Fibroblast of peridontal ligament (primary cell): ENCODE results near the gene STAB1.
A peak's percentile ranks its signal among the peaks of the same experiment; 100 is the strongest.

Experiments
- DNase-seq: peaks from one replicate; pipeline ENCODE4 v3.0.0-alpha.2; 2010; ENCODE audit errors: extremely low read depth

Gene STAB1

GRCh38 chr3:52504977-52505376, 9.8 kb downstream of the STAB1 start:
- no peak for DNase-seq

- DNase-seq: no peak
These were observed 11.3 kb downstream of the STAB1 start for GRCh38 chr3:52506266-52506966.

- peak; percentile 49 for DNase-seq
These were observed 12.2 kb downstream of the STAB1 start for GRCh38 chr3:52507359-52507758.

- DNase-seq: no peak
These were observed 14.7 kb downstream of the STAB1 start for GRCh38 chr3:52509753-52510328.

- no peak for DNase-seq
These were observed 16.4 kb downstream of the STAB1 start for GRCh38 chr3:52511509-52511908.

- DNase-seq: no peak
These were observed 17.0 kb downstream of the STAB1 start for GRCh38 chr3:52512105-52512504.

- no peak for DNase-seq
These were observed 17.6 kb downstream of the STAB1 start for GRCh38 chr3:52512727-52513126.

GRCh38 chr3:52513281-52513680, 18.1 kb downstream of the STAB1 start:
- DNase-seq: no peak

GRCh38 chr3:52514576-52514975, 19.4 kb downstream of the STAB1 start:
- no peak for DNase-seq

GRCh38 chr3:52515192-52515591, 20.1 kb downstream of the STAB1 start:
- DNase-seq: no peak

GRCh38 chr3:52516509-52517195, 21.5 kb downstream of the STAB1 start:
- DNase-seq: no peak

- no peak for DNase-seq
These were observed 22.9 kb downstream of the STAB1 start for GRCh38 chr3:52517796-52518722.

GRCh38 chr3:52518723-52519444, 23.7 kb downstream of the STAB1 start:
- no peak for DNase-seq

GRCh38 chr3:52519445-52520140, 24.5 kb downstream of the STAB1 start:
- DNase-seq: no peak

GRCh38 chr3:52520141-52520667, 25.1 kb downstream of the STAB1 start:
- DNase-seq: no peak

GRCh38 chr3:52520716-52521487, 25.8 kb downstream of the STAB1 start:
- DNase-seq: no peak

- DNase-seq: no peak
These were observed 26.3 kb downstream of the STAB1 start for GRCh38 chr3:52521488-52521824.

- no peak for DNase-seq
These were observed 26.9 kb downstream of the STAB1 start for GRCh38 chr3:52521881-52522650.

- DNase-seq: no peak
These were observed 27.6 kb downstream of the STAB1 start for GRCh38 chr3:52522651-52523251.
